HG02870 (cell line): ENCODE data around the gene HSPA2.

Experiments
- ATAC-seq: cut with Tn5 transposase; IDR thresholded peaks from one replicate; pipeline ENCODE4 v1.9.1; 2021; ENCODE audit warnings: mild to moderate bottlenecking, moderate library complexity; ENCODE audit not compliant: unreplicated experiment

The HSPA2 gene

GRCh38 chr14:64540208-64541202, at the start of gene HSPA2:
Gene HSPA2, plus strand, starts transcription at chr14:64540741. Its CDS starts 109 bp downstream, at chr14:64540850.
- ATAC-seq, result peak; percentile 96

GRCh38 chr14:64491637-64492036, 48.9 kb upstream of the HSPA2 start:
- no peak for ATAC-seq

- no peak for ATAC-seq
Measured at GRCh38 chr14:64493455-64493854, 47.1 kb upstream of the HSPA2 start.

- no peak for ATAC-seq
Measured at GRCh38 chr14:64495252-64495651, 45.3 kb upstream of the HSPA2 start.

- no peak for ATAC-seq
Measured at GRCh38 chr14:64496764-64497163, 43.8 kb upstream of the HSPA2 start.

GRCh38 chr14:64500088-64500487, 40.5 kb upstream of the HSPA2 start:
- ATAC-seq, result no peak

- no peak for ATAC-seq
Measured at GRCh38 chr14:64501411-64502171, 39.0 kb upstream of the HSPA2 start.

- ATAC-seq, result no peak
Measured at GRCh38 chr14:64502456-64502855, 38.1 kb upstream of the HSPA2 start.

GRCh38 chr14:64502887-64503433, 37.6 kb upstream of the HSPA2 start:
- peak; percentile 0 for ATAC-seq

- peak; percentile 54 for ATAC-seq
Measured at GRCh38 chr14:64503434-64504309, 36.9 kb upstream of the HSPA2 start, which contains the start of gene ZBTB25. Gene ZBTB25, minus strand, starts transcription at chr14:64503838. Its CDS starts 13,305 bp downstream, at chr14:64490533.

GRCh38 chr14:64504310-64504896, 36.1 kb upstream of the HSPA2 start, which contains the start of gene ZBTB1:
Gene ZBTB1, plus strand, starts transcription at chr14:64504770. Its CDS starts 16,735 bp downstream, at chr14:64521505.
- ATAC-seq, result peak; percentile 16

GRCh38 chr14:64504897-64505794, 35.4 kb upstream of the HSPA2 start:
- peak; percentile 22 for ATAC-seq

- ATAC-seq, result no peak
Measured at GRCh38 chr14:64506721-64507120, 33.8 kb upstream of the HSPA2 start.

GRCh38 chr14:64507376-64508156, 33.0 kb upstream of the HSPA2 start:
- ATAC-seq, result no peak

- ATAC-seq, result peak; percentile 28
Measured at GRCh38 chr14:64508215-64508776, 32.2 kb upstream of the HSPA2 start.

GRCh38 chr14:64509036-64509435, 31.5 kb upstream of the HSPA2 start:
- no peak for ATAC-seq

- ATAC-seq, result no peak
Measured at GRCh38 chr14:64510825-64511671, 29.5 kb upstream of the HSPA2 start.
